ENCODE measurements around the gene LRRC59.
"Not testable (repeated sequence)": the region's sequence is repeated elsewhere in the genome, so short reads cannot be mapped to it uniquely, and the experiment has no call there.

The LRRC59 gene

DNA sequence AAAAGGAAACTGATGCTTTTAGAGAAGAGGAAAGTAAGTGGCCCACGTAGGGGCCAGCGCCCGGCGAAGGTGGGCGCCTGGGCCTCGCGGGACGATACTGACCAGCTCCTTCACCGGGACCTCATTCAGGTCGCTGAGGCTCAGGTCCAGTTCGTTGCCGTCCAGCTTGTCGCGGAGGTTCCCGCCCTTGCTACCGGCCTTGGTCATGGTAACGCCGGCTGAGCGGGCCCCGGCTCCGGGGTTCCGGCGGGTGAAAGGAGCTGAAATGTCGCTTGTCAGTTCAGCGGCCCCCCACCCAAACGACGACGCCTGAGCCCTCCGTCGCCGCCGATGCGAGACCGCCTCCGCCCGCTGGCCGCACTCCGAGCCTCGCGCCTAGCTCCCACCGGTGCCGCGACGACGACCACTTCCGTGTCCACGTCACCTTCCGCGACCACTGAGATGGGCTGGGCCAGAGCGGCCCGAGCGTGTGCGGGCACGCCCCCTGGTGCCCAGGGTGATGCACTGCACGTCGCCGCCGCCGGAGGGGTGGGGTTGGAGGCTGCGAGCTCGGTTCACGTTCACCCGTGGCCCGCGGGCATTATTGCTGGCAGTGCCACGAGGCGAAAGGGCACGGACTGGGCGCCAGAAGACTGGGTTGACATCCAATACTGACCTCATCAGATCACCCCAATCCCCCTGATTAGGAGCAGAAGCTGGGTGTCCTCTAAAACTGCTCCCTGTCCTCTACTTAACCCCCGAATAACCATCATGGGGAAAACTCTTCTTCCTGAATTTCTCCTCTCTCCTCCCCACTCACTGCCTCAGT lies at the start of gene LRRC59:
LRRC59 (minus strand) TSS at position 413 of the 808 bp plus-strand sequence; CDS start at position 207, 206 bp downstream.
- DNase-seq = peak; percentile 93

DNA sequence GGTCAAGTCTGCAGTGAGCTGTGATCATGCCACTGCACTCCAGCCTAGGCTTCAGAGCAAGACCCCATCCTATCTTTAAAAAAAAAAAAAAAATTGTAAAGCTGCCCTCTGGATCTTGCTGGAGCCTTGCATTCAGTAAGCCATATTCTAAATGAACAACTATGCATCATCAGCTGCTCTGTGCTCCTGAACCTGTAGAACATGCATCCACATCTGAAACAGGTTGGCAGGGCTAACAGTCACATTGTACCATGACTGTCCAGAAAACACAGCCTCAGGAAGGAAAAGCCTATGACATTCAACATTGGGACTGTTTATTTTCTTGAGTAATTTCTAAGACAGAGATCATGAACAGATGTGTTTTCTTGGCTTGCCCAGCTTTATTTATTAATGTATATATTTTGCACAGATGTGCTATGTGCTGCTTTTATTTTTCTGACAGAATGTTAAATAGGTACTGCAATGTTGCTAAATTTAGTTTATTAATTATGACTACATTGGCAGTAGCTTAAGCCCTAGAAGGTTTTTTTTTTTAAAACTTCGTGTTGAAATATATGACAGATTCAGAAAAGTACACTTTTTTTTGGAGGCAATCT lies 48.5 kb upstream of the LRRC59 start:
- no peak for DNase-seq

GRCh38 chr17:50444841-50445715 lies 47.8 kb upstream of the LRRC59 start:
- no peak for DNase-seq

GRCh38 chr17:50443505-50443974 lies 46.2 kb upstream of the LRRC59 start:
- DNase-seq = no peak

- DNase-seq = no peak
These were observed 43.8 kb upstream of the LRRC59 start for GRCh38 chr17:50440838-50441829.

DNA sequence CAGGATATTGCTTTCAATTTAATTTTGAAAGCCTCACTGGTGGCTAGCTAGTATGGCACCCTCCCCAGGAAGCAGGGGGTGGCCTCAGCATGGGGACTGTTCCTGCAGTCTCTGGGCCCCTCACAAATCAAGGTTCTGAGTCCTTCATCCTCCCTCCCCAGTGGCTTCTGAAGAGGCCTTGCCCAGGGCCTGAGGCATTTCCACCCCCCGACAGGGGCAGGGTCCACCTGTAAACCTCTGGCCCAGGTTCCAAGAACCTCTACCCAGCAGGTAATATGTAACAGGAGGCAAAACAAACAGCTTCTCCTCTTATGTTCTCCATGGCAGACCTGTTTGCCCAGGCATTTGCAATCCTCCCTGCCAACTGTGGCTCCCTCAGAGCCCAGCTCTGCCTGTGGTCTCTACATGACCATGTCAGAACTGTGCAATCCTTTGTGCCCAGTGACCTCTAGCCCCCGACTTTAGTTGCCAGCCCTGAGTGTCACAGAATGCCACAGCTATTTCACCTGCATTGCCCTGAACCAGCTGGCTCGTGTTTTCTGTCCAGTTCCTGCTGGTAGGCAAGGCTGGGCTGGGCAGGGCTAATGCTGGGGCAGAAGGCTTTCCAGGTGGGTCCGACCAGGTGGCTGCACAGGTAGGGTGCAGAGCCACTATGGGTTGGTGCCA lies 43.0 kb upstream of the LRRC59 start:
- no peak for DNase-seq

- no peak for DNase-seq
These were observed 41.7 kb upstream of the LRRC59 start for GRCh38 chr17:50439008-50439407.

GRCh38 chr17:50437409-50437808 lies 40.1 kb upstream of the LRRC59 start:
- no peak for DNase-seq

DNA sequence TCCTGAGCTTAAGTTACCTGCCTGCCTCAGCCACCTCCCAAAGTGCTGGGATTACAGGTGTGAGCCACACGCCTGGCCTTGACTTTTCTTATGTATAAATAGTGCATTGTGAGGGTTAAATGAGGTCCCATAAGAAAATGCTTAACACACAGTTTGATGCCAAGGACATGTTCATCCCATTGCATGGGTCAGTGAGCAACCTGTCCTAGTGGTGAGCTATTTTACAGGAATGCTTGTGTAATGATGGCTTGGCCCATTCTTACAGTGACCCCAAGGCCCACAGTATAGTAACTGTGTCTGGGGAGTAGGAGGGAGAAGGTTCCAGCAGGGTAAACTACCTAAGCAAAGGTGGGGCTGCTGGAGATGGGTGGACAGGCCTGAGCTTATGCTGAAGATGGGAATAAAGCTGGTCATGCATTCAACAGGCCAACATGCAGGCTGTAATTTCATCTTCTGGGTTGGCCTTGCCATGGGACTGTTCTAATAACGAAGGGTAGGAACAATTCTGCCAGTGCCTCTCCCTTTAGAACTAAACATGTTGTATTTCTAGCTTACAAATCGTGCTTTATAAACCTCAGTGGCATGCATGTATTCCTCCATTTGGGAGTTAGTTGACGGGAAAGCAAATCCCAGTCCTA lies 34.9 kb upstream of the LRRC59 start:
- no peak for DNase-seq

GRCh38 chr17:50430821-50431618 lies 33.7 kb upstream of the LRRC59 start:
- DNase-seq = no peak

DNA sequence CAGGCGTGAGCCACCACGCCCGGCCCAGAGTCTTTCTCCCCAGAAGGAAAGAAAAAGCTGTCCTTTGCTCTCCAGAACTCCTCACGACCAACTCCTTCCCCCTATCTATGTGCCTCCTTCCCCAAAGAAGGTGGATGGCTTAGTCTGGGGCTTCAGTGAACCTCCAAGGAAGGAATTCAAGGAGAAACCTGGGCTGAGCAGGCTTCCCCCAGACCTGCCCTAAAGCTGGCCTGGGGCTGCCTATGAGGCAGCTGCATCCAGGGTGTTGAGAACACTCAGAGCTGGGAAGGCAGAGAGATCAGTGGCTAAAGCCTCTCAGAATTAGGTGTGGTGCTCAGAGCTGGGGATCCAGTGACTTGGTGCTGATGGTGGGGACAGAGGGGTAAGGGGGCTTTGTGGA lies 32.5 kb upstream of the LRRC59 start:
- no peak for DNase-seq

DNA sequence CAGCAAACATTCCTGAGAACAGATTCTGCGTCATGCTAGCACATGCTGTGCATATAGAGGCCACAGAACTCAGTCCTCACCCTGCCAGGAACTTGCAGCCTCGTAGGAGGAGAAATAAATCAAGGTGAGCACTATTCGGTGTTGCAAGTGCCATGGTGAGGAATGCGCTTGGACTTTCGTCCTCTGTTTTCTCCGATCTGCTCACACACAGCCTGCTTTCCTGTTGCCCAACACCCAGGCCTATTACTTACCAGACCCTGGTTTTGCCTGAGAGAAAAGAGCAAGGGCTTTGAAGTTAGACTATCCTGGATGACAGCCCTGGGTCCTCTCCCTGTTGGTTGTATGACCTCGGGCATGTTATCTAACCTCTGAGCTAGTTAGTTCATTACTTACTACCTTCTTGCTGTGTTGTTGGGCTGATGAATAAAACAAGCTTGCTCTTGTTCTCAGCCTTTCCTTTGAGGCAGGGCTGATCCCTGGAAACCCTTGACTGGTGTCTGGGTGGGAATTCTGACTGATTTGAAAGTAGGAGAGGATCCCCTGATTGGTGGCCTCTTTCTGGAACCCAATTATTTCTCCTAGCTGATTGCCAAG lies 31.6 kb upstream of the LRRC59 start:
- DNase-seq = no peak

- not testable (repeated sequence) for DNase-seq
These were observed 30.8 kb upstream of the LRRC59 start for GRCh38 chr17:50428126-50428525.

GRCh38 chr17:50426814-50427787 lies 29.8 kb upstream of the LRRC59 start:
- DNase-seq = peak; percentile 36

GRCh38 chr17:50426472-50426782 lies 29.1 kb upstream of the LRRC59 start:
- no peak for DNase-seq

- peak; percentile 81 for DNase-seq
These were observed 28.6 kb upstream of the LRRC59 start, which contains the start of gene ACSF2 for GRCh38 chr17:50425682-50426471. Gene ACSF2 (plus strand): TSS chr17:50426218. CDS start chr17:50426262, 44 bp downstream.

DNA sequence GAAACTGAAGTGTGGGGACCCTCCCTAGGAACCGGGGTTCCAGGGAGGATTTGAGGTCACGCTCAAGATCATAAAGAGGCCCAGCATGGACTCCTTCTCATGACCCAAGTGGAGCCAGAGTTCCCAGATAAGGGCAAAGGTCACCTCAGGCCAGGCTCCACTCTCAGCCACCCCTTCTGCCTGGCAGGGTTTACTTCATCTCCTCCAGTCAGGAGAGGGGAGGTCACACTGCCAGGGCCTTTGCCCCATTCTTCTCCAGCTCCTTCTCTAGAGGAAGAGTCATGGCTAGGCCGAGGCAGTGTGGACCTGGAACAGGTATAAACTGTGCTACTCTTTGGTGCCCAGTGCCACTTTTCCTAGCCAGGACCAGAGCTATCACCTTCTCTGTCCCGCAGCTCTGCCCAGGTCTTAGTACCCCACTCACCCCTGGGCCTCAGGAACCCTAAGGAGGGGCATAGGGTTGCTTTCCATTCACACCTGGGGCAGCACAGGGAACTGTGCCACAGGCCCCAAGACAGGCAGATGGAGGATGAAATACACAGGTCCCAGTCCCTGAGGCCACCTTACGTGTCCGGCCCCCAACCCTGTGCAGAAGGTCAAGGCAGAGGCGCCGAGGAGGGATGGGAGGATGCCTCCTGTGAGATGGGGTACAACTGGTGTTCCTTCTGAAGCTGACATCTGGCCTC lies 27.8 kb upstream of the LRRC59 start:
- DNase-seq = no peak
